HepG2 (cell line): Measurements from ENCODE around the gene GPR32. TPM values are rescaled to one million over a fixed set of nuclear protein-coding genes. Genes with fewer than 3 reads are reported as not detected.

Source experiments
- ATAC-seq: fragments of 200-7000 bp; cut with Tn5 transposase; 3 replicates; pipeline ENCODE4 v1.9.1; 2020; ENCODE audit warnings: mild to moderate bottlenecking, moderate library complexity
- BruUV-seq: library from RNA; stranded (reverse); fragments of 400-500 nt; replicated peaks from 2 replicates; lab custom pipeline; 2021; lab: Mats Ljungman, UMichigan
- CTCF ChIA-PET: fragments of 300-600 bp; formaldehyde crosslinking; extraction: SDS; loops from one replicate; lab custom pipeline; 2021; ENCODE audit warnings: low total read pairs, inconsistent platforms, low intra/inter-chr PET ratio; lab: Yijun Ruan, JAX
- POLR2A ChIA-PET: fragments of 350-600 bp; sonication (Branson Sonifier 250); formaldehyde crosslinking; loops from one replicate; lab custom pipeline; 2020; ENCODE audit warnings: antibody characterized with exemption, inconsistent platforms; lab: Yijun Ruan, JAX
- DNase-seq: peaks from one replicate; pipeline ENCODE4 v3.0.0-alpha.2; 2015; ENCODE audit warnings: low spot score
- FAIRE-seq: peaks from 3 replicates; lab custom pipeline; 2011; peaks lifted over from hg19 to GRCh38; lab: Jason Lieb, UNC
- H2AFZ ChIP-seq: one replicate; pipeline ENCODE4 v1.6.1; 2011; ENCODE audit warnings: low read length, inconsistent platforms
- H3K27ac ChIP-seq: fragments of 300-600 bp; 3 replicates; pipeline ENCODE4 v1.8.0; 2011; ENCODE audit warnings: mixed run types, mild to moderate bottlenecking, mixed read lengths, low read length, inconsistent platforms; ENCODE audit not compliant: insufficient read depth; ENCODE audit errors: extremely low read length
- H3K27me3 ChIP-seq, 2 experiments: fragments of 200-600 bp in 1 of 2; 2 replicates in 1 of 2; 3 replicates in 1 of 2; pipeline versions ENCODE4 v1.6.0 to v1.8.0; 2011; ENCODE audit warnings: low read length in 2 of 2, mild to moderate bottlenecking in 2 of 2, moderate library complexity in 2 of 2, inconsistent platforms in 1 of 2; ENCODE audit not compliant: insufficient read depth in 2 of 2, control insufficient read depth in 1 of 2
- H3K36me3 ChIP-seq, 2 experiments: fragments of 200-600 bp in 1 of 2; replicated peaks in 1 of 2; 2 replicates in 1 of 2; 3 replicates in 1 of 2; pipeline versions ENCODE4 v1.5.1 to v1.8.0; 2011; ENCODE audit warnings: low read length in 2 of 2, inconsistent platforms in 1 of 2; ENCODE audit not compliant: insufficient read depth in 2 of 2, control insufficient read depth in 1 of 2
- H3K4me1 ChIP-seq: 2 replicates; pipeline ENCODE4 v1.5.1; 2012; ENCODE audit warnings: low read length, inconsistent platforms; ENCODE audit not compliant: insufficient read depth
- H3K4me2 ChIP-seq: 2 replicates; pipeline ENCODE4 v1.6.0; 2011; ENCODE audit warnings: low read depth, low read length, inconsistent platforms
- H3K4me3 ChIP-seq, 3 experiments: fragments of 200-600 bp in 1 of 3; sonication (generic), shearing (Covaris generic) in 1 of 3; replicated peaks in 1 of 3; 2 replicates each; pipeline ENCODE4 v1.5.1; 2011 to 2016; ENCODE audit warnings: low read length in 3 of 3, inconsistent platforms in 2 of 3, low read depth in 2 of 3, mild to moderate bottlenecking in 2 of 3, control low read depth in 1 of 3, mixed read lengths in 1 of 3; ENCODE audit not compliant: insufficient read depth in 1 of 3
- H3K79me2 ChIP-seq: one replicate; pipeline ENCODE4 v1.6.1; 2011; ENCODE audit warnings: low read length, inconsistent platforms; ENCODE audit not compliant: insufficient read depth
- H3K9ac ChIP-seq: 2 replicates; pipeline ENCODE4 v1.6.0; 2011; ENCODE audit warnings: mild to moderate bottlenecking, low read depth, low read length, inconsistent platforms; ENCODE audit not compliant: insufficient read depth
- H3K9me3 ChIP-seq: 2 replicates; pipeline ENCODE4 v1.5.1; 2012; ENCODE audit warnings: mild to moderate bottlenecking, low read length
- H4K20me1 ChIP-seq: 2 replicates; pipeline ENCODE4 v1.6.0; 2011; ENCODE audit warnings: inconsistent platforms, mild to moderate bottlenecking, low read length, moderate library complexity; ENCODE audit not compliant: insufficient read depth
- HMG20B ChIP-seq: conservative IDR thresholded peaks from 2 replicates; pipeline ENCODE4 v1.6.1; 2016; ENCODE audit warnings: missing genetic modification reagents, missing compliant biosample characterization
- PAF1 ChIP-seq: IDR thresholded peaks from 2 replicates; pipeline ENCODE4 v1.6.1; 2016; ENCODE audit warnings: missing genetic modification reagents, missing compliant biosample characterization
- RBAK ChIP-seq: sonication (generic); formaldehyde crosslinking; IDR thresholded peaks from 2 replicates; pipeline ENCODE4 v1.5.1; 2020; ENCODE audit warnings: mild to moderate bottlenecking, missing genetic modification reagents
- USF2 ChIP-seq, 2 experiments: sonication (generic) in 1 of 2; formaldehyde crosslinking in 1 of 2; IDR thresholded peaks; 2 replicates each; pipeline versions ENCODE4 v1.5.1 to v1.6.1; 2011 to 2020; ENCODE audit warnings: borderline replicate concordance in 1 of 2, low read depth in 1 of 2, low read length in 1 of 2, mild to moderate bottlenecking in 1 of 2, missing genetic modification reagents in 1 of 2, moderate library complexity in 1 of 2
- WGBS: methylation state at CpG from one replicate; pipeline ENCODE4 v1.1.6; 2017; ENCODE audit warnings: low lambda C conversion rate; 5-methylcytosine and 5-hydroxymethylcytosine counted together
- in situ Hi-C: cut with HindIII; loops from 2 replicates; pipeline ENCODE4 v1.10.0; 2017; ENCODE audit warnings: low pct_unique_long_range_greater_than_20kb; ENCODE audit not compliant: extremely low pct_ligation_motif_present
- intact Hi-C: fragments of 100-400 bp; cut with micrococcal nuclease; formaldehyde crosslinking; loops from one replicate; pipeline ENCODE4 v1.10.0; 2022; ENCODE audit not compliant: unreplicated experiment
- polyA plus RNA-seq, 8 experiments: library from polyadenylated mRNA; depleted of rRNA in 3 of 8; stranded (reverse) in 7 of 8; unstranded in 1 of 8; fragments of >200 nt; fragmentation: Illumina TruSeq in 4 of 8; extraction: Trizol in 4 of 8; gene quantifications; 2 replicates each; pipeline versions ENCODE4 v1.2.1 to v1.2.3, GENCODE V29; 2011 to 2016; ENCODE audit warnings: low read depth in 4 of 8, missing spikeins in 1 of 8, mixed read lengths in 1 of 8; ENCODE audit not compliant: insufficient read depth in 1 of 8
- total RNA-seq, 5 experiments: library from RNA; depleted of rRNA; stranded (reverse); fragments of >200 nt; fragmentation: Illumina TruSeq; extraction: Trizol; gene quantifications; 2 replicates each; pipeline ENCODE4 v1.2.3, GENCODE V29; 2016; ENCODE audit warnings: low read depth in 1 of 5

The GPR32 gene
- total and polyA plus RNA-seq, 2 of the 13 experiments (the other 11 are each of a cell fraction or from before 2014, with no cell fraction given) = not detected

- Histone ChIP-seq H3K4me1 (0 out of 2 replicates have a peak, but pooled peaks cover 6% of the 10 kb centered on the region), H3K9ac (no peak overlapping the region), H3K27ac (no peak overlapping the region), H3K79me2 (no peaks in the 10 kb centered on the region), H3K9me3 (no peaks in the 10 kb centered on the region), H3K4me2 (no peak overlapping the region), H3K4me3 (no peak overlapping the region), H2AFZ (no peak overlapping the region), H3K27me3 (peaks cover 0 to 31% of the 10 kb centered on the region in 2 experiments; a peak in 3 of 5 replicates), H4K20me1 (no peaks in the 10 kb centered on the region), H3K36me3 (no peaks in the 10 kb centered on the region)
- no TSS peak for BruUV-seq
- FAIRE-seq = no peak
- POLR2A ChIA-PET = no interaction called here
- DNase-seq = no peak
- CTCF ChIA-PET = no interaction called here
- whole genome bisulfite sequencing = 44% methylated on average over 7 of the region's 7 CpGs
- ATAC-seq = no peak
- in situ Hi-C loops (loop anchor here (25.0 kb wide), 1 partner anchor 417 kb away; the partner anchor contains the start of gene NAPSA), intact Hi-C loops (no loop called here)
- TF ChIP-seq PAF1 (CRISPR knock-in tag) (no peak), RBAK (no peak), USF2 (IDR thresholded peaks at IDR 0.05; ENCODE audit: low read depth, low read length) (no peak), USF2 (CRISPR knock-in tag; IDR thresholded peaks at IDR 0.05; ENCODE audit: borderline replicate concordance) (no peak), HMG20B (CRISPR knock-in tag) (no peak)
Observed at GRCh38 chr19:50778906-50779430, 8.7 kb downstream of the GPR32 start.
